GM12873 (cell line): ENCODE results near the gene AGBL4.

Source experiments
- TF ChIP-seq, protein P1 (sequence below): IDR thresholded peaks from 2 replicates; pipeline ENCODE4 v1.5.1; 2012; ENCODE audit warnings: low read depth, mild to moderate bottlenecking, moderate library complexity, low read length, control low read depth; ENCODE audit not compliant: insufficient read depth; ENCODE audit errors: missing control alignments

Gene AGBL4

DNA sequence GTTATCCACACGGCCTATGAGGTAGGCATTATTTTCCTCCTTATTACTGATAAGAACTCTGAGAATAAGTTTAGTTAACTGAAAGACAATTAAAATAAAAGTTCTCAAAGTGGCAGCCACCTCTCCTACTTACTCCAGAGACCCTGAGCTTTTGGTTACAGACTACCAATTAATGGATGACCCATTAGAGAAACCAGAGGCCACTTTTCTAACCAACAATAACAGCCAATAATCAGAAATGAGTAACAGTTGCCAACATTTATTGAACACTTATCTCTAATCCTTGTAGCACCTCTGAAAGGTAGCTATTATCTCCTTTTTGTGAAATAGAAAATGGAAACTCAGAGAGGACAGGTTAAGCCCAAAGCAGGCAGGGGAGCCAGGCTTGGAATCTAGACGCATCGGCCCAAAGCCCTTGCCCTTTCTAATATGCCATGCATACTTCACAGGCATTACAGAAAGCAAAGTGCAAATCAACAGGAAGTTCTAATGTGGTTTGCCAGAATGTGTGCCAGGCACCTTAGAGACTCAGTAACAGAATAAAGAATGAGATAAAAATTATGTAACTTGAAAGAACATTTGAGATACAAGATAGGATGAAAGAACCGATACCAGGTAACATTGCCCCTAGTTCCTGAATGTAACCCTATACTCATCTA is 1297.1 kb downstream of the AGBL4 start:
- TF ChIP-seq, protein P1, sequence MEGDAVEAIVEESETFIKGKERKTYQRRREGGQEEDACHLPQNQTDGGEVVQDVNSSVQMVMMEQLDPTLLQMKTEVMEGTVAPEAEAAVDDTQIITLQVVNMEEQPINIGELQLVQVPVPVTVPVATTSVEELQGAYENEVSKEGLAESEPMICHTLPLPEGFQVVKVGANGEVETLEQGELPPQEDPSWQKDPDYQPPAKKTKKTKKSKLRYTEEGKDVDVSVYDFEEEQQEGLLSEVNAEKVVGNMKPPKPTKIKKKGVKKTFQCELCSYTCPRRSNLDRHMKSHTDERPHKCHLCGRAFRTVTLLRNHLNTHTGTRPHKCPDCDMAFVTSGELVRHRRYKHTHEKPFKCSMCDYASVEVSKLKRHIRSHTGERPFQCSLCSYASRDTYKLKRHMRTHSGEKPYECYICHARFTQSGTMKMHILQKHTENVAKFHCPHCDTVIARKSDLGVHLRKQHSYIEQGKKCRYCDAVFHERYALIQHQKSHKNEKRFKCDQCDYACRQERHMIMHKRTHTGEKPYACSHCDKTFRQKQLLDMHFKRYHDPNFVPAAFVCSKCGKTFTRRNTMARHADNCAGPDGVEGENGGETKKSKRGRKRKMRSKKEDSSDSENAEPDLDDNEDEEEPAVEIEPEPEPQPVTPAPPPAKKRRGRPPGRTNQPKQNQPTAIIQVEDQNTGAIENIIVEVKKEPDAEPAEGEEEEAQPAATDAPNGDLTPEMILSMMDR, result no peak

DNA sequence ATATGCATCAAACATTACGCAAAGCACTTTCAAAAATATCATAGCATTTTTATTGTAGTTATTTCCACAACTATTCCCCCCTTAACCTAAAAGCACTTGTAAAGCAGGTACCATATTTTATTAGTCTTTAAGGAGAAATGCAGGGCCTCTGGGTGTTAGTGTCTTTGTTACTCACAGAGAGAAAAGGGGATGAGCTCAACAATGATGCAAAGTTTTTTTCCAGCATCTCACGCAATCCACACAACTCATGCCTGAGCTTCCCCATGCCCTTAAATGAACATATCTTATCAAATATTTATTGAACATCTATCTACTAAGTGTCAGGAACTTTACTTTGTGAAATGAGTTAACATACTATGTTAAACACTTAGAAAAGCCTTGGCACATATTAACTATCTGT is 1297.6 kb downstream of the AGBL4 start:
- TF ChIP-seq, protein P1, result no peak

DNA sequence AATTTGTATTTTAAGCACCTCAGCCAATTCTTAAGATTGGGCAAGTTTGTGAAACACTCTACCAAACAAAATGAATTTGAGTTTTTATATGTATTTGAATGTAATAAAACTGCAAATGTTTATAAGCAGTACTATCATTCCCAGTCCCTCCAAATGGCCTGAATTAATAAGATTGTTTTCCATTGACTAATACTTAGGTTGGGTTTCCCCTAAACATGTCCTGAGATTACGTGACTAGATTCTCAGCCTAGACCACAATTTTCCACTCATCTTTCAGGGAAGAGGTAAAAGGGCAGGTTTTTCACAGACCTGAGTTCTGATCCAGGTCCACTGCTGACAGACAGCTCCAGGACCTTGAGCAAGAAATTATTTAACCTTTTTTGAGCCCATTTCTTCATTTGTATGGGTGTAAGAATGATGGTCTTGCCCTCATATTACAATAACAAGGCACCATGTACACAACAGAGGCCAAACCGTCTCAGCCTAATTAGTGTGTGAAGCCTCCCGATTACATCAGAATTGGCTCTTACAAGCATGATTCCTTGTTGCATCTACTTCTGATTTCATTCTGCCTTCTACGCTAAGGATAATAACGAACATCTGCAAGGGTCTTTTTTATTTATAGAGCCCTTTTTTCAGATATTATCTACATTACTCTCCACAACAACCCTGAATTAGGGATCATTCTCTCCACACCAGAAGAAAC is 1298.3 kb downstream of the AGBL4 start:
- TF ChIP-seq, protein P1, result no peak

DNA sequence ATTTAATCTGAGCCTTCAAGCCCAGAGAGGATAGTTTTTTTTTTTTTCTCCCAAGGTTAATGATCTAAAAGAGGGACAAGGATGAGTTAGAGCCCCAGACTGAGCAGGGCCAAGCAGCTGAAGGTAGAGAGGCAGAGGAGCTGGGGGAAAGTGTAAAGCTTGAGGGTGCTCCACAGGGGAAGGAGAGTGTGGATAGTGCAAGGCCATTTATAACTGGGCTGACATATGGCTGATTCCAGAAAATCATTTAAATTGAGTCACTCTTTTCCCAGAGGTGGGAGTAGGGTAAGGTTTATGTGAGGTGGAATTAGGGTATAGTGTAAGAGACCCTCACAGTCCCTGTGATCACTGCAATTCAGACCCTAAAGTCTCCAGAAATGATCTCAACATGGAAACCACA is 1302.8 kb downstream of the AGBL4 start:
- TF ChIP-seq, protein P1, result no peak

DNA sequence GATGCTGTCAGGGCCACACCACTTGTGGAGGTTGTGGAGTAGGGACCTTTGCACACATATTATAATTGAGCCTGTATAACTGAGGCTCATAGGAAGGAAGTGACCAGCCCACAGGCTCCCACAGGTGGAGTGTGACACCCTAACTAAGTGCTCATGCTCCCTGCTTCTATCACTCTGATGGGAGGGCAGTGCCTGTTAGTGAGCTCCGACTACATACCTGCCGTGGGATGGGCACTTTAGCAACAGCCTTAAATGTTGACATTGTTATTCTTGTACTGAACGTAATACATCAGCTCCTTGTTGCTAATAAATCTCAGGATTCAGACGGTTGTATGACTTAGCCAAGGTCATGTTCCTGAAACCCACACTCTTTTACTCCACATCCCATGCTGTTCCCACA is 1305.0 kb downstream of the AGBL4 start:
- TF ChIP-seq, protein P1, result no peak

DNA sequence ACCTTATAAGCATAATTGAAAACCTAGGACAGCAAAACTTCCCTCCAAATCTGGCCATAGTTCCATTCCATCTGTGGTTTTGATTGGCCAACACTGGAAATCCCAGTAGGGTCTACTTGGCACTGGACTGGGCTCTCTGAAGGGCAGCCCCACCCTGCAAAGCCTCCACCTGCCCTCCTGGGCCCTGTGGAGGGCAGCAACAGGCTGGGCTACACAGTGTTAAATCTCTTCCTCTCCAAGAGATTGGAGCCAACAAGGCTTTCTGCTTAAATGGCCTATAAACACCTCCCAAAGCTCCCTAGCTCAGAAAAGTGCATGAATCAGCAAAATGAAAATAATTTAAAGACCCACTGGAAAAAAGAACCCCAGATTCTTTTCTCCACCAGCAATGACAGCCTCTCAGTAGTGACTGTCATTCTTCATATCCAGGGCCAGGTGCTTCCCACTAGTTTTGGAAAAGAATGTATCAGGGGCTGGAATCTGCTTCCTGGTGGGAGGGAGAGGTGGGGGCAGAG is 1305.6 kb downstream of the AGBL4 start:
- TF ChIP-seq, protein P1, result no peak

DNA sequence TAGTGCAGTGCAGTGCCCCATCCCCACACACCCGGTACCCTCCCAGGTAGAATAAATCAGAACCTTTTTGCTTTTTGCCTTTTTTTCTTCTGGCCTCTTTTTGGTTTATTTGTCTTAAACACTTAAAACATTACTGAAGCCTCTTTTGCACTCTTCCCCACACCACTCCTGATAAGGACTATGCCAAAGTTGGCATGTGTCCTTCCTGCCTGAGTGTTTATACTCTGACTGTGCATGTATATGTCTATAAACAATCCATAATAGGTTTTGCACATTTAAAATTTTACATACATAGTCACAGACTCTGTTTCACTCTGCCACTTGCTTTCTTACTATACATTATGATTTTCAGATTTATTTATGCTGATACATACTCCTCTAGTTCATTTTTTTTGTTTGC is 1306.7 kb downstream of the AGBL4 start:
- TF ChIP-seq, protein P1, result no peak
